GM23338 (cell line): Measurements from ENCODE around the gene GLB1L. TPM values are rescaled to one million over a fixed set of nuclear protein-coding genes. Genes with fewer than 3 reads are reported as not detected.

ENCODE experiments used
- ATAC-seq: fragments of 200-7000 bp; cut with Tn5 transposase; 3 replicates; pipeline ENCODE4 v1.9.1; 2020
- DNase-seq: peaks from one replicate; pipeline ENCODE4 v3.0.0-alpha.2; 2015; ENCODE audit warnings: low spot score
- H2AFZ ChIP-seq: fragments of 200-600 bp; sonication (generic); 2 replicates; pipeline ENCODE4 v1.8.0; 2016; ENCODE audit warnings: antibody characterized with exemption, mild to moderate bottlenecking, moderate library complexity
- H3F3A ChIP-seq: fragments of 200-600 bp; sonication (generic); replicated peaks from 2 replicates; pipeline ENCODE4 v1.8.0; 2017; ENCODE audit warnings: antibody characterized with exemption, mixed run types, low read depth
- H3K27ac ChIP-seq: fragments of 200-600 bp; sonication (generic); 2 replicates; pipeline ENCODE4 v1.6.1; 2016; ENCODE audit warnings: low read depth
- H3K27me3 ChIP-seq: fragments of 200-600 bp; sonication (generic); 2 replicates; pipeline ENCODE4 v1.8.0; 2016; ENCODE audit warnings: mild to moderate bottlenecking, mixed run types, moderate library complexity; ENCODE audit not compliant: insufficient read depth
- H3K36me3 ChIP-seq: fragments of 200-600 bp; sonication (generic); 2 replicates; pipeline ENCODE4 v1.8.0; 2016; ENCODE audit warnings: mild to moderate bottlenecking; ENCODE audit not compliant: insufficient read depth
- H3K4me1 ChIP-seq: fragments of 200-600 bp; sonication (generic); 2 replicates; pipeline ENCODE4 v1.8.0; 2016; ENCODE audit warnings: mild to moderate bottlenecking, moderate library complexity; ENCODE audit not compliant: insufficient read depth
- H3K4me2 ChIP-seq: fragments of 200-600 bp; sonication (generic); 2 replicates; pipeline ENCODE4 v1.7.1; 2017; ENCODE audit warnings: mixed run types
- H3K4me3 ChIP-seq: fragments of 200-600 bp; sonication (generic); 2 replicates; pipeline ENCODE4 v1.6.1; 2016; ENCODE audit warnings: mixed run types
- H3K79me2 ChIP-seq: fragments of 200-600 bp; sonication (generic); replicated peaks from 2 replicates; pipeline ENCODE4 v1.8.0; 2017; ENCODE audit warnings: mild to moderate bottlenecking; ENCODE audit not compliant: insufficient read depth
- H3K9me2 ChIP-seq: fragments of 200-600 bp; sonication (generic); 2 replicates; pipeline ENCODE4 v1.8.0; 2017; ENCODE audit not compliant: insufficient read depth
- H4K20me1 ChIP-seq: fragments of 200-600 bp; sonication (generic); replicated peaks from 2 replicates; pipeline ENCODE4 v1.8.0; 2017; ENCODE audit warnings: mild to moderate bottlenecking; ENCODE audit not compliant: insufficient read depth
- H3K27ac Mint-ChIP-seq: 2 replicates; pipeline ENCODE4 v1.8.0; 2020; ENCODE audit warnings: inconsistent platforms, mild to moderate bottlenecking, moderate library complexity, mixed read lengths
- H3K27me3 Mint-ChIP-seq: 3 replicates; pipeline ENCODE4 v1.8.0; 2022; ENCODE audit warnings: low read depth, mild to moderate bottlenecking, moderate library complexity, mixed read lengths, inconsistent platforms; ENCODE audit not compliant: insufficient read depth, poor library complexity
- H3K36me3 Mint-ChIP-seq: 3 replicates; pipeline ENCODE4 v1.8.0; 2021; ENCODE audit warnings: low read depth, mild to moderate bottlenecking, inconsistent platforms, moderate library complexity, mixed read lengths
- H3K4me1 Mint-ChIP-seq: 3 replicates; pipeline ENCODE4 v1.8.0; 2020; ENCODE audit warnings: mild to moderate bottlenecking, inconsistent platforms, mixed read lengths
- H3K4me3 Mint-ChIP-seq: 3 replicates; pipeline ENCODE4 v1.8.0; 2021; ENCODE audit warnings: moderate library complexity, mild to moderate bottlenecking, inconsistent platforms, mixed read lengths
- H3K9me3 Mint-ChIP-seq: 3 replicates; pipeline ENCODE4 v1.8.0; 2020; ENCODE audit warnings: moderate library complexity, mild to moderate bottlenecking, inconsistent platforms, mixed read lengths
- EZH2 ChIP-seq: fragments of 200-600 bp; sonication (generic); IDR thresholded peaks from one replicate; pipeline ENCODE4 v1.8.0; 2017; ENCODE audit warnings: antibody characterized with exemption, mild to moderate bottlenecking, low read depth; ENCODE audit not compliant: unreplicated experiment
- NANOG ChIP-seq: IDR thresholded peaks from 2 replicates; pipeline ENCODE4 v1.6.1; 2016; ENCODE audit warnings: antibody characterized with exemption, borderline replicate concordance
- STAT1 ChIP-seq: IDR thresholded peaks from one replicate; pipeline ENCODE4 v1.6.1; 2016; ENCODE audit warnings: antibody characterized with exemption; ENCODE audit not compliant: unreplicated experiment
- ZNF114 ChIP-seq: fragments of 250-450 bp; sonication (Bioruptor Pico); IDR thresholded peaks from 2 replicates; pipeline ENCODE4 v1.5.0; 2020; ENCODE audit warnings: mild to moderate bottlenecking, moderate library complexity
- ZNF331 ChIP-seq: fragments of 250-450 bp; sonication (Bioruptor Pico); IDR thresholded peaks from 2 replicates; pipeline ENCODE4 v1.5.0; 2020; ENCODE audit warnings: low read depth, mild to moderate bottlenecking, moderate library complexity
- polyA plus RNA-seq: library from polyadenylated mRNA; unstranded; fragments of >200 nt; fragmentation: Nextera tagmentation; extraction: Ambion mirVana; gene quantifications from 2 replicates; pipeline ENCODE4 v1.2.1, GENCODE V29; 2016
- total RNA-seq: library from RNA; depleted of rRNA; stranded (reverse); fragments of >200 nt; shearing (Covaris generic); gene quantifications from 2 replicates; pipeline ENCODE4 v1.2.3, GENCODE V29; 2014
- TF ChIP-seq, protein P1 (sequence below): IDR thresholded peaks from 2 replicates; pipeline ENCODE4 v1.6.1; 2016; ENCODE audit warnings: antibody characterized with exemption
- TF ChIP-seq, protein P2 (sequence below): IDR thresholded peaks from one replicate; pipeline ENCODE4 v1.6.1; 2018; ENCODE audit warnings: antibody characterized with exemption; ENCODE audit not compliant: unreplicated experiment

The GLB1L gene
- total and polyA plus RNA-seq, 2 experiments from 2014 or later: 1.7 to 5.4 TPM

DNA sequence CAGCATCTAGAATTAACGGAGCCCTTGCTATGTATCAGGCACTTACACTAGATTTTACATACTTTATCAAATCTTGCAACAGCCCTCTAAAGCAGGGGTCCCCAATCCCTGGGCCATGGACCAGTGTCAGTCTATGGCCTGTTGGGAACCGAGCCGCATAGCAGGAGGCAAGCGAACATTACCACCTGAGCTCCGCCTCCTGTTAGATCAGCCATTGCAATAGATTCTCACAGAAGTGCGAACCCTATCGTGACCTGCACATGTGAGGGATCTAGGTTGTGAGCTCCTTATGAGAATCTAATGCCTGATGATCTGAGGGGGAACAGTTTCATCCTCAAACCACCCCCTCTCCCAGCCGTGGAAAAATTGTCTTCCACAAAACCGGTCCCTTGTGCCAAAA is 47.4 kb upstream of the GLB1L start:
- Mint-ChIP-seq H3K4me3 (no peak overlapping the region), H3K36me3 (no peaks in the 10 kb centered on the region; the same call in 2 of the 3 replicates)
- no peaks in the 10 kb centered on the region for H3K36me3 ChIP-seq

DNA sequence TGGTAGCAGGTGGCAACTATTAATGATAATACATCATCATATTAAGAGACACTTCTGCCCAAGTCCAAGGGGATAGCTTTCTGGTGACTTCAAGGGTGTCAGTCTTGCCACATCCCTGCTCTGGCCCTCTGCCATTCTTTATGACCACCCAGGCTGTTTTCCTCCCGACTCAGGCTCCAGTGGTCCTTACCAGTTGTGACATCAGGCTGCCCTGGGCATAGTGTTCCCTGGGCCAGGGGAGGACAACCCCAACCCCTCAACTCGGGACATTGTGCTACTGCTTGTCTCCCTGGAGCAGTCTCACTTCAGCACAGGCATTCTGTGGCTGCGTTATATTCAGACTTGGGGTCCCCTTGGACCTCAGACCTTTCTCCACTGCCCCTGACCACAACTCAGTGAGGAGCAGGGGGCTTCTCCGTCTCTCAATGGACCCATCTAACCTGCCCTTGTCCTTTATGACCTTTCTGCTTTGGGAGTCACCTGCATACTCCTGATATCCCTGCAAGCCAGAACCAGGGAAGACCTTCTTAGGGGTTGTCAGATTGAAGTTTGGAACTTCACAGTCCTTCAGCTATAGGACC is 46.8 kb upstream of the GLB1L start:
- H3K27ac ChIP-seq: no peak overlapping the region
- Mint-ChIP-seq H3K36me3 (no peaks in the 10 kb centered on the region; the same call in 2 of the 3 replicates), H3K27ac (no peak overlapping the region), H3K4me1 (peaks cover 3% of the 10 kb centered on the region; the same call in 1 of the 3 replicates), H3K27me3 (peaks cover 27% of the 10 kb centered on the region), H3K9me3 (no peaks in the 10 kb centered on the region; the same call in 1 of the 3 replicates), H3K4me3 (no peak overlapping the region)
- peaks cover 19% of the 10 kb centered on the region for H3K27me3 ChIP-seq
- no peaks in the 10 kb centered on the region for H3K9me2 ChIP-seq
- H3K36me3 ChIP-seq: no peaks in the 10 kb centered on the region
- DNase-seq (no peak), ATAC-seq (no peak)
- TF ChIP-seq, protein P1, sequence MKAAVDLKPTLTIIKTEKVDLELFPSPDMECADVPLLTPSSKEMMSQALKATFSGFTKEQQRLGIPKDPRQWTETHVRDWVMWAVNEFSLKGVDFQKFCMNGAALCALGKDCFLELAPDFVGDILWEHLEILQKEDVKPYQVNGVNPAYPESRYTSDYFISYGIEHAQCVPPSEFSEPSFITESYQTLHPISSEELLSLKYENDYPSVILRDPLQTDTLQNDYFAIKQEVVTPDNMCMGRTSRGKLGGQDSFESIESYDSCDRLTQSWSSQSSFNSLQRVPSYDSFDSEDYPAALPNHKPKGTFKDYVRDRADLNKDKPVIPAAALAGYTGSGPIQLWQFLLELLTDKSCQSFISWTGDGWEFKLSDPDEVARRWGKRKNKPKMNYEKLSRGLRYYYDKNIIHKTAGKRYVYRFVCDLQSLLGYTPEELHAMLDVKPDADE: no peak
- peaks cover 3% of the 10 kb centered on the region; the same call in 1 of the 2 replicates for H3K4me1 ChIP-seq
- no peak overlapping the region for H2AFZ ChIP-seq
- H3K4me2 ChIP-seq: no peak overlapping the region
- peaks cover 5% of the 10 kb centered on the region; the same call in 1 of the 2 replicates for H3F3A ChIP-seq
- H4K20me1 ChIP-seq: no peaks in the 10 kb centered on the region; the same call in 1 of the 2 replicates
- H3K79me2 ChIP-seq: no peaks in the 10 kb centered on the region
- no peak overlapping the region for H3K4me3 ChIP-seq

More for the DNA sequence above, 47.4 kb upstream of the GLB1L start:
- peaks cover 3% of the 10 kb centered on the region; the same call in 1 of the 2 replicates for H3K4me1 ChIP-seq
- Mint-ChIP-seq H3K4me1 (0 out of 3 replicates have a peak, but pooled peaks cover 3% of the 10 kb centered on the region), H3K27me3 (peaks cover 27% of the 10 kb centered on the region), H3K9me3 (no peaks in the 10 kb centered on the region; the same call in 1 of the 3 replicates), H3K27ac (no peak overlapping the region)
- no peaks in the 10 kb centered on the region for H4K20me1 ChIP-seq
- no peaks in the 10 kb centered on the region for H3K79me2 ChIP-seq
- H2AFZ ChIP-seq: no peak overlapping the region
- no peak for TF ChIP-seq ZNF114
- TF ChIP-seq, protein P1: no peak
- TF ChIP-seq ZNF331: no peak
- TF ChIP-seq, protein P2, sequence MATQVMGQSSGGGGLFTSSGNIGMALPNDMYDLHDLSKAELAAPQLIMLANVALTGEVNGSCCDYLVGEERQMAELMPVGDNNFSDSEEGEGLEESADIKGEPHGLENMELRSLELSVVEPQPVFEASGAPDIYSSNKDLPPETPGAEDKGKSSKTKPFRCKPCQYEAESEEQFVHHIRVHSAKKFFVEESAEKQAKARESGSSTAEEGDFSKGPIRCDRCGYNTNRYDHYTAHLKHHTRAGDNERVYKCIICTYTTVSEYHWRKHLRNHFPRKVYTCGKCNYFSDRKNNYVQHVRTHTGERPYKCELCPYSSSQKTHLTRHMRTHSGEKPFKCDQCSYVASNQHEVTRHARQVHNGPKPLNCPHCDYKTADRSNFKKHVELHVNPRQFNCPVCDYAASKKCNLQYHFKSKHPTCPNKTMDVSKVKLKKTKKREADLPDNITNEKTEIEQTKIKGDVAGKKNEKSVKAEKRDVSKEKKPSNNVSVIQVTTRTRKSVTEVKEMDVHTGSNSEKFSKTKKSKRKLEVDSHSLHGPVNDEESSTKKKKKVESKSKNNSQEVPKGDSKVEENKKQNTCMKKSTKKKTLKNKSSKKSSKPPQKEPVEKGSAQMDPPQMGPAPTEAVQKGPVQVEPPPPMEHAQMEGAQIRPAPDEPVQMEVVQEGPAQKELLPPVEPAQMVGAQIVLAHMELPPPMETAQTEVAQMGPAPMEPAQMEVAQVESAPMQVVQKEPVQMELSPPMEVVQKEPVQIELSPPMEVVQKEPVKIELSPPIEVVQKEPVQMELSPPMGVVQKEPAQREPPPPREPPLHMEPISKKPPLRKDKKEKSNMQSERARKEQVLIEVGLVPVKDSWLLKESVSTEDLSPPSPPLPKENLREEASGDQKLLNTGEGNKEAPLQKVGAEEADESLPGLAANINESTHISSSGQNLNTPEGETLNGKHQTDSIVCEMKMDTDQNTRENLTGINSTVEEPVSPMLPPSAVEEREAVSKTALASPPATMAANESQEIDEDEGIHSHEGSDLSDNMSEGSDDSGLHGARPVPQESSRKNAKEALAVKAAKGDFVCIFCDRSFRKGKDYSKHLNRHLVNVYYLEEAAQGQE: no peak
- no peak for TF ChIP-seq NANOG
- no peak for TF ChIP-seq EZH2
- TF ChIP-seq STAT1: no peak
- H3K27me3 ChIP-seq: peaks cover 19% of the 10 kb centered on the region
- H3K27ac ChIP-seq: no peak overlapping the region
- no peaks in the 10 kb centered on the region for H3K9me2 ChIP-seq
- ATAC-seq (no peak), DNase-seq (no peak)
- H3F3A ChIP-seq: peaks cover 5% of the 10 kb centered on the region; the same call in 1 of the 2 replicates
- H3K4me2 ChIP-seq: no peak overlapping the region
- H3K4me3 ChIP-seq: no peak overlapping the region
